Mesodermal cell (in vitro differentiated cells): ENCODE data around the gene PPP1R1C.
"Not testable (repeated sequence)": the region's sequence is repeated elsewhere in the genome, so short reads cannot be mapped to it uniquely, and the experiment has no call there.

Source experiments
- H3K27ac ChIP-seq: 2 replicates; pipeline ENCODE4 v1.7.0; 2013; ENCODE audit warnings: mild to moderate bottlenecking, low read depth, low read length, moderate library complexity; ENCODE audit not compliant: severe bottlenecking
- H3K36me3 ChIP-seq: 2 replicates; pipeline ENCODE4 v1.7.1; 2013; ENCODE audit warnings: mild to moderate bottlenecking, low read length, moderate library complexity; ENCODE audit not compliant: control insufficient read depth, insufficient read depth
- H3K4me1 ChIP-seq: one replicate; pipeline ENCODE4 v1.7.1; 2013; ENCODE audit warnings: mild to moderate bottlenecking, low read length; ENCODE audit not compliant: insufficient read depth, control insufficient read depth, poor library complexity, severe bottlenecking
- H3K4me3 ChIP-seq: 2 replicates; pipeline ENCODE4 v1.7.0; 2013; ENCODE audit warnings: low read length, control low read depth, mild to moderate bottlenecking; ENCODE audit not compliant: insufficient read depth, poor library complexity, severe bottlenecking; ENCODE audit errors: extremely low read depth
- H3K9me3 ChIP-seq: 2 replicates; pipeline ENCODE4 v1.7.1; 2013; ENCODE audit warnings: mild to moderate bottlenecking, low read length, moderate library complexity; ENCODE audit not compliant: control insufficient read depth
- WGBS, 2 experiments: methylation state at CpG; one replicate each; pipeline ENCODE4 v1.1.5; 2013; ENCODE audit warnings: missing lambda C conversion rate in 2 of 2; ENCODE audit not compliant: insufficient coverage in 2 of 2; 5-methylcytosine and 5-hydroxymethylcytosine counted together

PPP1R1C gene

DNA sequence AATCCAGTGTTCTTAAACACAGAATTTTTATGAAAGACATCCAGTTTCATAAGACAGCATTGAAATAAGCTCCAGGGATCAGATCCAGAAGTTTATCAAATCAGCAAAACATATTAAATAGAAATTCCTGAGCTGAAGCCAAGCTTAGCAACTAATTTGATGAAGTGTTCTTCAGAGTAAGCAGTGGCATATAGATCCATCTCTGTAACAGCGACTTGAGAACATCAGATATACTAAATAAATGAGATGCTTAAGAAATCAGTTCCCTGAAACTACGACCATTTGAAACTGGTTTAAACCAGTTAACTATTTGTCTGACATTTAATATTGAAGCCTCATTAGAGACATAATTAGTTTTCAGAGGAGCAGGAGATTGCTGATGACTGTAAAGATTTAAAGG is 34.1 kb downstream of the PPP1R1C start:
- Histone ChIP-seq H3K4me3 (no peak overlapping the region), H3K36me3 (no peaks in the 10 kb centered on the region), H3K4me1 (peaks cover 5% of the 10 kb centered on the region), H3K9me3 (peaks cover 7% of the 10 kb centered on the region), H3K27ac (no peak overlapping the region)
- no CpG with 5 or more reads among the region's 2 CpGs for WGBS, 2 experiments

DNA sequence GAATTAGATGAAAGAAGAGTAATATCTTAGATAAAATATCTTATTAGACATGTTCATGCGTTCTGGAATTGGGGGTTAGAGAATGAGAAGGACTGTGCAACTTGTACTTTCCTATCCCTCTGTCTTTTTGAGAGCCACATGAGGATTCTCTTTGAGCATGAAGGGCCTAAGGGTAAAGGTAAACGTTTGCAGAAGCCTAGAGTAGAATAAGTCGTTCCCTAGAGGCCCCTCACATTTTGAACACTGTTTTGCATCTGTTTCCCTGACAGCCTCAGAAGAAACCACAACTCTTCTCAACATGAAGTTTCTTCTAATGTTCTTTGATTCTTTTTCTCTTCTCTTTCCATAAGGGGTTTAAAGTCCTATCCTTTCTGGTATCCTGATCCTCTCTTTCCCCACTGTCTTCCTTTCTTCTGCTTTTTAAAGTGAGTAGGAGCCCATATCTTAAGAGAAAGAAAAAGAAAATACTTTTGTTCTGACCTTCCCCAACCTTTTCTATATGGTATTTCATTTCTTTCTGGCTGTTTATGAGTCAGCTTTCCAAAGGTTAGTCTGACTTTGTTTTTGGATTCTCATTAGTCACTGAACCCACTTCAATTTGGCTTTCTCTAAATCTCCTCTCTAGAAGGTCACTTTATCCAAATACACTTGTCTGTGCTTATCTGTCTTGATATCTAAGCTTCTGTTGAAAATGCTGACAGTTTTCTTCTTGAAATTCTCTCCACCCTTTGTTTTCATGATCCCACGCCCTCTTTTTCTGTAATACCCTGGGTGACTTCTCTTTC is 34.8 kb downstream of the PPP1R1C start:
- WGBS, 2 experiments, result 39% methylated on average over 2 of the region's 4 CpGs; no CpG with 5 or more reads in 1 of the 2 experiments

DNA sequence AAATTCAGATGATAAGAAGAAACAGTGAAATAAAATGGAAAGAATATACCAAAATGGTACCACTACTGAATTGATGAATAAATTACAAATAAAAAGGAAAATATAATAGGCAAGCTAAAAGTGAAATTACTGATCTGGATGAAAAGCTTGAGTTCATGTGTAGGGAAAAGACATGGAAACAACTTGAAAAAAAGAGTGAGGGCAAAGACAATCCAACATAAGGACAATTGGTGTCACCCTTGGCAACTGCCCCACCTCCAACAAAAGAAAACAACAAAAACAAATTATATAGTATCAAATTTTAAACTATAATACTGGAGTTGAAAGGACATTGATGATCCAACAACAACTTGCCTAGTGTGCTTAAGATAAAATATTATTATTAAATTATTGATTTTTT is 37.6 kb downstream of the PPP1R1C start:
- Histone ChIP-seq H3K4me3 (no peak overlapping the region), H3K27ac (no peak overlapping the region), H3K9me3 (peaks cover 7% of the 10 kb centered on the region), H3K36me3 (no peaks in the 10 kb centered on the region), H3K4me1 (peaks cover 4% of the 10 kb centered on the region)

More for the DNA sequence above, 34.8 kb downstream of the PPP1R1C start:
- Histone ChIP-seq H3K4me3 (no peak overlapping the region), H3K4me1 (peaks cover 5% of the 10 kb centered on the region), H3K36me3 (no peaks in the 10 kb centered on the region), H3K27ac (no peak overlapping the region), H3K9me3 (peaks cover 7% of the 10 kb centered on the region)

DNA sequence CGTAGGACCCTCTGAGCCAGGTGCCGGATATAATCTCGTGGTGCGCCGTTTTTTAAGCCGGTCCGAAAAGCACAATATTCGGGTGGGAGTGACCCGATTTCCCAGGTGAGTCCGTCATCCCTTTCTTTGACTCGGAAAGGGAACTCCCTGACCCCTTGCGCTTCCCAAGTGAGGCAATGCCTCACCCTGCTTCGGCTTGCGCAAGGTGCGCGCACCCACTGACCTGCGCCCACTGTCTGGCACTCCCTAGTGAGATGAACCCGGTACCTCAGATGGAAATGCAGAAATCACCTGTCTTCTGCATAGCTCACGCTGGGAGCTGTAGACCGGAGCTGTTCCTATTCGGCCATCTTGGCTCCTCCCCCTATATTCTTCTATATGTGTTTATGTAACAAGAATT is 45.2 kb downstream of the PPP1R1C start:
- not testable (repeated sequence) for H3K9me3 ChIP-seq, H3K4me1 ChIP-seq, H3K27ac ChIP-seq, H3K36me3 ChIP-seq
- 35 to 46% methylated on average over 8 to 11 of the region's 21 CpGs for WGBS, 2 experiments
- peak overlapping the region; percentile 21 for H3K4me3 ChIP-seq

DNA sequence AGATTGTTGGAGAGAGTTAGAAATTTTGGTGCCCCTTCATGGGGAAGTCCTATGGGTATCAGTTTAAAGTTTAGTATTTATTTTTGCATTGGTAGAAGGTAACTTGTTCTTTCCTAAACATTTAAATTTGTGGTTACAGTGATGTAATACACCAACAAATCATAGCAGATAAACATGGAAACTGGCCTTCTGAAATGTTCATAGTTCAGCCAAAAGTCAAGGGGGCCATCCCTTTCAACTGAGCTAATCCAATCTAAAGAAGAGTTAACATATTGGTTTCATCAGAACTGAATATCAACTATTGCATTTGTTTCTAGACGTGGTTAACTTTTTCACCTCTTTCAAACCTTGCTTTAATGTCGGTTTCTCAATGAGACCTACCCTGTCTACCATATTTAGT is 46.3 kb downstream of the PPP1R1C start:
- no peaks in the 10 kb centered on the region for H3K36me3 ChIP-seq
- no peak overlapping the region for H3K27ac ChIP-seq
- H3K4me1 ChIP-seq, result no peaks in the 10 kb centered on the region
- H3K4me3 ChIP-seq, result no peak overlapping the region
- H3K9me3 ChIP-seq, result no peaks in the 10 kb centered on the region
- 100% methylated on average over 1 of the region's 2 CpGs; no CpG with 5 or more reads in 1 of the 2 experiments for WGBS, 2 experiments

DNA sequence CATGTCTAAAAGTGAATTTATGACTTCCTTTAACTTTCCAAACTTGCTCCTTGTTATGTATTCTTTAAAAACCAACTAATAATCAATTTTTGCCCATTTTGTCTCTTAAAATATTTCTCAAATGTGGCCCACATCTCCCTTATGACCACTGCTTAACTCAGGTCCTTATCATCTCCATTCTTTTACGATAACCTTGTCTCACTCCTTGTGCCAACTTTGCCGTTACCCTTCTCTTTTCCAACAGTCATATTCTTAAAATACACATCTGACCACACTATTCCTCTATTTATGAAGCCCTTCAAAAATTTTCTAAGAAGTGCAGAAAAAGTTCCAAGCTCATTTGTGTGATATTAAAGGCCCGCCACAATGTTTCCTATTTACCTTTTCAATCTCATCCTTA is 47.8 kb downstream of the PPP1R1C start:
- H3K4me3 ChIP-seq, result no peak overlapping the region
- no peak overlapping the region for H3K27ac ChIP-seq
- WGBS, 2 experiments, result 92 to 100% methylated on average over 2 to 3 of the region's 3 CpGs
- no peaks in the 10 kb centered on the region for H3K9me3 ChIP-seq
- no peaks in the 10 kb centered on the region for H3K36me3 ChIP-seq
- no peaks in the 10 kb centered on the region for H3K4me1 ChIP-seq

DNA sequence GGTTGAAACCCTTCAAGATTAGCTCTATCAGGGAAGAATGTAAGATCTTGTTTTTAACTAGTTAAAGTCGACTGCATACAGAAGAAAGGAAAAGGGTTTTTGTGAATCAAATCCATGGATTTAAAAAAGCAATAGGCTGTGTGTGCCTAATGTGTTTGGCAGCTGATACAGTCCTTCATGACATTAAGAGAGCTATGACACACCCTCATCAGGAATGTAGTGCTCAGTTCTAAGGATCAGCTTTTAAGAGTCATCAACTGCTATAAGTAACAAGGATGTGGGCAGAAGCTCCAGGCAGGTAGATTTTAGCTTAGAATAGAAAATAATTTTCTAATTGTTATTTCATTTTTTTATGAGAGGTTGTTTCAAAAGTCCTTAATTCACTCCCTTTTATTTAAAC is 52.9 kb downstream of the PPP1R1C start:
- H3K4me3 ChIP-seq, result no peak overlapping the region
- H3K36me3 ChIP-seq, result no peaks in the 10 kb centered on the region
- H3K27ac ChIP-seq, result no peak overlapping the region
- no peaks in the 10 kb centered on the region for H3K4me1 ChIP-seq
- no peaks in the 10 kb centered on the region for H3K9me3 ChIP-seq
- 57 to 63% methylated on average over 1 of the region's 1 CpG for WGBS, 2 experiments

DNA sequence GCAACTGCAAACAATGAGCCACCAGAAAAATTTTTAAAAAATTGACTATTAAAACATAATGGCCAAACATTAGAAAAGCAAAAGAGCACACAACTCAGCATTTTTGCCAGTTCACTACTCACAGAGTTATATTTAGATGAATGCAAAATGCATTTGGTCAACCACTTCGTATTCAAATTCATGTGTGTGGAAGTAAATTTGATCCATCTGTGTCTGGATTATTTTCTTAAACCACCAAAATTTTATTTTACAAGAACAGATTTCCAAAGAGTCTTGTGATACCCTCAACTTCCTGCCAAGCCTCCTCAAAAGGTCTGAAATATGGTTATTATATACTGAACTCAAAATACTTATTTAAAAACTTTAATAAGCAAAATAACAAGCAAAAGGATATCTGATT is 57.4 kb downstream of the PPP1R1C start:
- H3K4me3 ChIP-seq, result no peak overlapping the region
- WGBS, 2 experiments, result 80% methylated on average over 1 of the region's 1 CpG; no CpG with 5 or more reads in 1 of the 2 experiments
- H3K36me3 ChIP-seq, result no peaks in the 10 kb centered on the region
- H3K4me1 ChIP-seq, result no peaks in the 10 kb centered on the region
- H3K27ac ChIP-seq, result no peak overlapping the region
- H3K9me3 ChIP-seq, result no peaks in the 10 kb centered on the region

DNA sequence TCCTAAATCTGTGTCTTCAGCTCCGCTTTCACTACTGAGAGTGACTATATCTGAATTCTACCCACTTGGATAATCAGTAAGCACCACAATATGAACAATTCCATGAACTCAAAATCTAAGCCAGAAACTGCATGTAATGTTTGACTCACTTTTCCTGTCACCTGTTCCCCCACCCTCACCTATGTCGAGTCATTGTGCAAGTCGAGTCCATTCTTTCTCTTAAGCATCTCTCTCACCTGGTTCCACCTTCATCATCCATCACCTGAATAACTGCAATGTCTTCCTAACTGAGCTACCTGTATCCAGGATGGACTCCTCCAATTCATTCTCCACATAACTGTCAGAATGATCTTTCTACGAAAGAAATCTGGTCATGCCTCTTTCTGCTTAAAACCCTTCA is 58.2 kb downstream of the PPP1R1C start:
- Histone ChIP-seq H3K36me3 (no peaks in the 10 kb centered on the region), H3K9me3 (no peaks in the 10 kb centered on the region), H3K27ac (no peak overlapping the region), H3K4me1 (no peaks in the 10 kb centered on the region), H3K4me3 (no peak overlapping the region)
- 88 to 100% methylated on average over 3 to 4 of the region's 4 CpGs for WGBS, 2 experiments

DNA sequence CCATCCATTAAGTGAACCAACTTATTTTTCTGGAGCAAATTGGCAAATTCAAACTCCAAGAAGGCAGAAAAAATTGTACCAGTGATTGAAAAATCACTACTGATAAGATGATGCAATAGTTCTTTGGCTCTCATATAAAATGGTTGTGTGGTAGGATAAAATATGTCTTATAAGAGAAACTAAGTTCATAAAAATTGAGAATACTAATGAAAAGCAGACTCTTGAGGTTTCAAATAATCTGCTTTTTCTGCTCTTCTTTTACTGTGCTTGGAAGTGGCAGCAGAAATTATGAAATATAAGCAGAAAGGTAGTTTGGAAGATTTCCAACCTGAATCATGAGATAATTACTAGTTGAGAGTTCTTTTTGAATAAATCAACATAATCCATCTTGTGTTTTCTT is 61.9 kb downstream of the PPP1R1C start:
- H3K9me3 ChIP-seq, result no peaks in the 10 kb centered on the region
- no peak overlapping the region for H3K27ac ChIP-seq
- no peak overlapping the region for H3K4me3 ChIP-seq
- H3K36me3 ChIP-seq, result no peaks in the 10 kb centered on the region
- no peaks in the 10 kb centered on the region for H3K4me1 ChIP-seq

DNA sequence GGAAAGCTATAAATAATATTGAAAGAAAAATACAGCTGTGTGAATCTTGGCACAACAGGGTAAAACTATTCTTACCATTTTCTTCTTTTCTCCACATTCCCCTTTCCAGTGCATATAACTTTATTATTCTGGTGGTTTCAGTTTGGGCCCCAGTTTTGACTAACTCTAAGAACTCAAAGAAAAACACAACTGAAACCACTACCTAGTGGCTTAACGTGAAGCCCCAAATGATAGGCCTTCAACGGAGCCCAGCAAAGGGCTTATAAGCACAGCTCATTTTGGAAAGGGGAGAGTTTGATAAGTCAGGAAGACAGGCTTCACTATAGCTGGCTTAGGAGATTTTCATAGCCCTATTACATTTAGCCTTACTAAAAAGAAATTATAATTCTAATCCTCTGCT is 62.4 kb downstream of the PPP1R1C start:
- WGBS, 2 experiments, result no CpG with 5 or more reads among the region's 2 CpGs
- H3K9me3 ChIP-seq, result no peaks in the 10 kb centered on the region
- H3K4me1 ChIP-seq, result no peaks in the 10 kb centered on the region
- no peak overlapping the region for H3K4me3 ChIP-seq
- H3K36me3 ChIP-seq, result no peaks in the 10 kb centered on the region
- H3K27ac ChIP-seq, result no peak overlapping the region
